ENCODE results near the gene SPATS2.
A peak's percentile ranks its signal among the peaks of the same experiment; 100 is the strongest.

Gene SPATS2

GRCh38 chr12:49442915-49443314 is 75.7 kb downstream of the SPATS2 start:
- TF ChIP-seq POLR2AphosphoS5 (IDR thresholded peaks at IDR 0.05; ENCODE audit: borderline replicate concordance, low read depth, low read length) = no peak
- TF ChIP-seq FOXP2 (optimal IDR thresholded peaks at IDR 0.05; ENCODE audit: control extremely low read depth, extremely low read length, insufficient read depth) = no peak
- TF ChIP-seq EZH2 (IDR thresholded peaks at IDR 0.05) = no peak
- H3K9me3 ChIP-seq (ENCODE audit: low read depth, low read length) = 0 out of 2 replicates have a peak, but pooled peaks cover 3% of the 10 kb centered on the region
- H3K27ac ChIP-seq = no peak overlapping the region
- DNase-seq (ENCODE audit: low read depth, low spot score) = no peak
- no peak overlapping the region for H3K9ac ChIP-seq (ENCODE audit: insufficient read length)
- peaks cover 12% of the 10 kb centered on the region for H3K36me3 ChIP-seq (ENCODE audit: insufficient read depth, low read length)
- H3K4me3 ChIP-seq = no peak overlapping the region

GRCh38 chr12:49446571-49446970 is 79.3 kb downstream of the SPATS2 start:
- DNase-seq (ENCODE audit: low read depth, low spot score) = no peak
- H3K9ac ChIP-seq (ENCODE audit: insufficient read length) = no peak overlapping the region
- H3K36me3 ChIP-seq (ENCODE audit: insufficient read depth, low read length) = peaks cover 12% of the 10 kb centered on the region
- 0 out of 2 replicates have a peak, but pooled peaks cover 3% of the 10 kb centered on the region for H3K9me3 ChIP-seq (ENCODE audit: low read depth, low read length)
- H3K4me3 ChIP-seq = no peak overlapping the region
- H3K27ac ChIP-seq = no peak overlapping the region
- TF ChIP-seq POLR2AphosphoS5 (IDR thresholded peaks at IDR 0.05; ENCODE audit: borderline replicate concordance, low read depth, low read length) (no peak), FOXP2 (optimal IDR thresholded peaks at IDR 0.05; ENCODE audit: control extremely low read depth, extremely low read length, insufficient read depth) (no peak), EZH2 (IDR thresholded peaks at IDR 0.05) (no peak)

- Histone ChIP-seq H3K27ac (no peak overlapping the region), H3K9ac (ENCODE audit: insufficient read length) (no peak overlapping the region), H3K4me3 (no peak overlapping the region), H3K36me3 (ENCODE audit: insufficient read depth, low read length) (peaks cover 6% of the 10 kb centered on the region), H3K9me3 (ENCODE audit: low read depth, low read length) (0 out of 2 replicates have a peak, but pooled peaks cover 3% of the 10 kb centered on the region)
- DNase-seq (ENCODE audit: low read depth, low spot score) = no peak
- TF ChIP-seq EZH2 (IDR thresholded peaks at IDR 0.05) = no peak
- no peak for TF ChIP-seq FOXP2 (optimal IDR thresholded peaks at IDR 0.05; ENCODE audit: control extremely low read depth, extremely low read length, insufficient read depth)
- TF ChIP-seq POLR2AphosphoS5 (IDR thresholded peaks at IDR 0.05; ENCODE audit: borderline replicate concordance, low read depth, low read length) = no peak
Measured at GRCh38 chr12:49448858-49449257, 81.6 kb downstream of the SPATS2 start.

GRCh38 chr12:49451468-49452259 is 84.4 kb downstream of the SPATS2 start:
- TF ChIP-seq EZH2 (IDR thresholded peaks at IDR 0.05) (no peak), POLR2AphosphoS5 (IDR thresholded peaks at IDR 0.05; ENCODE audit: borderline replicate concordance, low read depth, low read length) (no peak)
- no peak overlapping the region for H3K9ac ChIP-seq (ENCODE audit: insufficient read length)
- no peaks in the 10 kb centered on the region for H3K36me3 ChIP-seq (ENCODE audit: insufficient read depth, low read length)
- DNase-seq (ENCODE audit: low read depth, low spot score) = no peak
- no peak overlapping the region for H3K4me3 ChIP-seq
- peak overlapping the region; percentile 26; the same call in 1 of the 2 replicates for H3K27ac ChIP-seq
- no peaks in the 10 kb centered on the region for H3K9me3 ChIP-seq (ENCODE audit: low read depth, low read length)

GRCh38 chr12:49455501-49455900 is 88.2 kb downstream of the SPATS2 start:
- Histone ChIP-seq H3K9me3 (ENCODE audit: low read depth, low read length) (no peaks in the 10 kb centered on the region), H3K36me3 (ENCODE audit: insufficient read depth, low read length) (peaks cover under 1% of the 10 kb centered on the region; the same call in 1 of the 2 replicates), H3K9ac (ENCODE audit: insufficient read length) (no peak overlapping the region), H3K27ac (no peak overlapping the region), H3K4me3 (no peak overlapping the region)
- TF ChIP-seq FOXP2 (optimal IDR thresholded peaks at IDR 0.05; ENCODE audit: control extremely low read depth, extremely low read length, insufficient read depth) (no peak), EZH2 (IDR thresholded peaks at IDR 0.05) (no peak), POLR2AphosphoS5 (IDR thresholded peaks at IDR 0.05; ENCODE audit: borderline replicate concordance, low read depth, low read length) (no peak)
- DNase-seq (ENCODE audit: low read depth, low spot score) = no peak

GRCh38 chr12:49456131-49456679 is 88.9 kb downstream of the SPATS2 start:
- no peak for DNase-seq (ENCODE audit: low read depth, low spot score)
- TF ChIP-seq FOXP2 (optimal IDR thresholded peaks at IDR 0.05; ENCODE audit: control extremely low read depth, extremely low read length, insufficient read depth) = no peak
- TF ChIP-seq EZH2 (IDR thresholded peaks at IDR 0.05) = no peak
- TF ChIP-seq POLR2AphosphoS5 (IDR thresholded peaks at IDR 0.05; ENCODE audit: borderline replicate concordance, low read depth, low read length) = no peak
- Histone ChIP-seq H3K4me3 (no peak overlapping the region), H3K9me3 (ENCODE audit: low read depth, low read length) (no peaks in the 10 kb centered on the region), H3K36me3 (ENCODE audit: insufficient read depth, low read length) (peaks cover 5% of the 10 kb centered on the region; the same call in 1 of the 2 replicates), H3K9ac (ENCODE audit: insufficient read length) (no peak overlapping the region), H3K27ac (no peak overlapping the region)

GRCh38 chr12:49458816-49459215 is 91.6 kb downstream of the SPATS2 start:
- Histone ChIP-seq H3K27ac (no peak overlapping the region), H3K36me3 (ENCODE audit: insufficient read depth, low read length) (peaks cover 20% of the 10 kb centered on the region), H3K9me3 (ENCODE audit: low read depth, low read length) (no peaks in the 10 kb centered on the region), H3K9ac (ENCODE audit: insufficient read length) (no peak overlapping the region), H3K4me3 (no peak overlapping the region)
- DNase-seq (ENCODE audit: low read depth, low spot score) = no peak
- TF ChIP-seq FOXP2 (optimal IDR thresholded peaks at IDR 0.05; ENCODE audit: control extremely low read depth, extremely low read length, insufficient read depth) = no peak
- no peak for TF ChIP-seq EZH2 (IDR thresholded peaks at IDR 0.05)

GRCh38 chr12:49461221-49461620 is 94.0 kb downstream of the SPATS2 start:
- peaks cover 28% of the 10 kb centered on the region for H3K36me3 ChIP-seq (ENCODE audit: insufficient read depth, low read length)
- peak overlapping the region; percentile 28 for H3K9ac ChIP-seq (ENCODE audit: insufficient read length)
- no peak for DNase-seq (ENCODE audit: low read depth, low spot score)
- TF ChIP-seq POLR2AphosphoS5 (IDR thresholded peaks at IDR 0.05; ENCODE audit: borderline replicate concordance, low read depth, low read length) (no peak), EZH2 (IDR thresholded peaks at IDR 0.05) (no peak), FOXP2 (optimal IDR thresholded peaks at IDR 0.05; ENCODE audit: control extremely low read depth, extremely low read length, insufficient read depth) (no peak)
- H3K4me3 ChIP-seq = no peak overlapping the region
- peak overlapping the region; percentile 80 for H3K27ac ChIP-seq
- H3K9me3 ChIP-seq (ENCODE audit: low read depth, low read length) = no peaks in the 10 kb centered on the region

Measured in SK-N-MC (cell line).